Activated T-helper 9 cell treated with anti-CD3 and anti-CD28 coated beads, Interleukin-2, amount 50 U/mL, for 16 hours (primary cell): ENCODE data around the gene VPS26C.
"Not testable (repeated sequence)": the region's sequence is repeated elsewhere in the genome, so short reads cannot be mapped to it uniquely, and the experiment has no call there.

Experiments
- DNase-seq: peaks from one replicate; pipeline ENCODE4 v3.0.0-alpha.2; 2020; ENCODE audit warnings: low read depth

VPS26C gene

GRCh38 chr21:37267269-37268185, at the start of gene VPS26C:
Gene VPS26C (minus strand): TSS chr21:37267334. CDS start chr21:37267294, 40 bp downstream.
- DNase-seq = peak; percentile 96

- DNase-seq = not testable (repeated sequence)
Measured at GRCh38 chr21:37316072-37316471, 48.9 kb upstream of the VPS26C start.

- no peak for DNase-seq
Measured at GRCh38 chr21:37300114-37300751, 33.1 kb upstream of the VPS26C start.

- DNase-seq = no peak
Measured at GRCh38 chr21:37297364-37297763, 30.2 kb upstream of the VPS26C start.

GRCh38 chr21:37294679-37295078, 27.5 kb upstream of the VPS26C start:
- DNase-seq = no peak

GRCh38 chr21:37292941-37293340, 25.8 kb upstream of the VPS26C start:
- no peak for DNase-seq

GRCh38 chr21:37292041-37292440, 24.9 kb upstream of the VPS26C start:
- no peak for DNase-seq

- DNase-seq = not testable (repeated sequence)
Measured at GRCh38 chr21:37283191-37283710, 16.1 kb upstream of the VPS26C start.

GRCh38 chr21:37282602-37283001, 15.5 kb upstream of the VPS26C start:
- not testable (repeated sequence) for DNase-seq

- no peak for DNase-seq
Measured at GRCh38 chr21:37281993-37282392, 14.9 kb upstream of the VPS26C start.

- no peak for DNase-seq
Measured at GRCh38 chr21:37281579-37281978, 14.4 kb upstream of the VPS26C start.

- not testable (repeated sequence) for DNase-seq
Measured at GRCh38 chr21:37279271-37279670, 12.1 kb upstream of the VPS26C start.

- DNase-seq = no peak
Measured at GRCh38 chr21:37278199-37278598, 11.1 kb upstream of the VPS26C start.

GRCh38 chr21:37276377-37276776, 9.2 kb upstream of the VPS26C start:
- no peak for DNase-seq

GRCh38 chr21:37273911-37274690, 7.0 kb upstream of the VPS26C start:
- DNase-seq = no peak

- no peak for DNase-seq
Measured at GRCh38 chr21:37273440-37273839, 6.3 kb upstream of the VPS26C start.

- DNase-seq = no peak
Measured at GRCh38 chr21:37272897-37273296, 5.8 kb upstream of the VPS26C start.

GRCh38 chr21:37270576-37271365, 3.6 kb upstream of the VPS26C start:
- no peak for DNase-seq

- DNase-seq = no peak
Measured at GRCh38 chr21:37269481-37269880, 2.3 kb upstream of the VPS26C start.

GRCh38 chr21:37268186-37268503, 1.0 kb upstream of the VPS26C start:
- no peak for DNase-seq

- no peak for DNase-seq
Measured at GRCh38 chr21:37266515-37267221, 466 bp downstream of the VPS26C start.
